Measurements from ENCODE around the gene GSTT4. TPM values are rescaled to one million over a fixed set of nuclear protein-coding genes. Genes with fewer than 3 reads are reported as not detected.

GSTT4 gene
- total RNA-seq, 5 donors from 2014 or later (not counting 1 experiment from before 2014, with no cell fraction given): not detected

- H3K27ac ChIP-seq (ENCODE audit: low read length): no peak overlapping the region
- DNase-seq (no peak), ATAC-seq (replicated peaks in 1 of 4) (peak in 3 of 4 experiments; percentile 19 to 43 (median 34))
- Mint-ChIP-seq H3K27me3 (no peaks in the 10 kb centered on the region), H3K36me3 (peaks cover 29% of the 10 kb centered on the region), H3K9me3 (peaks cover 0 to 7% (median 0%) of the 10 kb centered on the region in 3 donors), H3K4me1 (peaks cover 43 to 56% (median 47%) of the 10 kb centered on the region in 3 donors), H3K27ac (peak overlapping the region; percentile 70 to 76), H3K4me3 (no peak overlapping the region)
- ChIA-PET CTCF (no interaction called here), POLR2A (no interaction called here)
- H3K27me3 ChIP-seq (replicated peaks in 1 of 2; ENCODE audit: control insufficient read depth in 2 of 2, extremely low read depth in 1 of 2, insufficient read depth in 2 of 2, low read length in 1 of 2): no peaks in the 10 kb centered on the region
- peaks cover 0 to 3% of the 10 kb centered on the region in 2 donors for H3K36me3 ChIP-seq (ENCODE audit: control insufficient read depth in 2 of 2, extremely low read depth in 1 of 2, insufficient read depth in 1 of 2, low read length in 1 of 2)
- H3K9me3 ChIP-seq: no peaks in the 10 kb centered on the region
- H3K4me1 ChIP-seq (ENCODE audit: control insufficient read depth in 1 of 2, extremely low read depth in 1 of 2, insufficient read depth in 2 of 2, low read length in 2 of 2): no peaks in the 10 kb centered on the region
- no peak overlapping the region for H3K4me3 ChIP-seq (ENCODE audit: control insufficient read depth in 1 of 2, extremely low read depth in 1 of 2, low read length in 1 of 2)
Measured at GRCh38 chr22:24023204-24023789, 18.0 kb upstream of the GSTT4 start.

GRCh38 chr22:24021304-24021703 is 16.1 kb upstream of the GSTT4 start:
- Mint-ChIP-seq H3K27me3 (no peaks in the 10 kb centered on the region), H3K4me1 (peaks cover 41 to 52% (median 46%) of the 10 kb centered on the region in 3 donors), H3K9me3 (peaks cover 0 to 7% (median 0%) of the 10 kb centered on the region in 3 donors), H3K4me3 (no peak overlapping the region), H3K27ac (no peak overlapping the region), H3K36me3 (peaks cover 34% of the 10 kb centered on the region)
- ATAC-seq (replicated peaks in 1 of 4) (no peak), DNase-seq (no peak)
- Histone ChIP-seq H3K4me3 (ENCODE audit: control insufficient read depth in 1 of 2, extremely low read depth in 1 of 2, low read length in 1 of 2) (no peak overlapping the region), H3K27ac (ENCODE audit: low read length) (no peak overlapping the region), H3K9me3 (no peaks in the 10 kb centered on the region), H3K36me3 (ENCODE audit: control insufficient read depth in 2 of 2, extremely low read depth in 1 of 2, insufficient read depth in 1 of 2, low read length in 1 of 2) (peaks cover 0 to 3% of the 10 kb centered on the region in 2 donors), H3K4me1 (ENCODE audit: control insufficient read depth in 1 of 2, extremely low read depth in 1 of 2, insufficient read depth in 2 of 2, low read length in 2 of 2) (no peaks in the 10 kb centered on the region), H3K27me3 (replicated peaks in 1 of 2; ENCODE audit: control insufficient read depth in 2 of 2, extremely low read depth in 1 of 2, insufficient read depth in 2 of 2, low read length in 1 of 2) (no peaks in the 10 kb centered on the region)
- 100% methylated on average over 1 of the region's 3 CpGs for WGBS (ENCODE audit: insufficient coverage)
- POLR2A ChIA-PET: no interaction called here
- CTCF ChIA-PET: no interaction called here

GRCh38 chr22:24016156-24016555 is 10.9 kb upstream of the GSTT4 start:
- H3K9me3 Mint-ChIP-seq: no peaks in the 10 kb centered on the region
- Histone ChIP-seq H3K27me3 (replicated peaks in 1 of 2; ENCODE audit: control insufficient read depth in 2 of 2, extremely low read depth in 1 of 2, insufficient read depth in 2 of 2, low read length in 1 of 2) (peaks cover 0 to 2% of the 10 kb centered on the region in 2 experiments), H3K36me3 (ENCODE audit: control insufficient read depth in 2 of 2, extremely low read depth in 1 of 2, insufficient read depth in 1 of 2, low read length in 1 of 2) (no peaks in the 10 kb centered on the region), H3K27ac (ENCODE audit: low read length) (no peak overlapping the region), H3K9me3 (no peaks in the 10 kb centered on the region), H3K4me1 (ENCODE audit: control insufficient read depth in 1 of 2, extremely low read depth in 1 of 2, insufficient read depth in 2 of 2, low read length in 2 of 2) (peaks cover 3 to 10% of the 10 kb centered on the region in 2 experiments), H3K4me3 (ENCODE audit: control insufficient read depth in 1 of 2, extremely low read depth in 1 of 2, low read length in 1 of 2) (no peak overlapping the region)
- no peak overlapping the region for H3K27ac Mint-ChIP-seq
- H3K27me3 Mint-ChIP-seq: no peaks in the 10 kb centered on the region
- ATAC-seq (replicated peaks in 1 of 4) (no peak), DNase-seq (no peak)
- POLR2A ChIA-PET: interaction anchor here in 1 of 2 donors (0.6 kb wide), 1 partner anchor 832 kb away, joined by 4 read pairs; no protein-coding TSS in a partner anchor
- CTCF ChIA-PET: interaction anchor here in 1 of 2 donors (0.7 kb wide), 2 partner anchors 328 to 1353 kb away, joined by 3 to 4 read pairs; no protein-coding TSS in a partner anchor
- no peak overlapping the region for H3K4me3 Mint-ChIP-seq
- H3K36me3 Mint-ChIP-seq: peaks cover 21% of the 10 kb centered on the region
- peaks cover 35 to 56% (median 35%) of the 10 kb centered on the region in 3 donors for H3K4me1 Mint-ChIP-seq
- WGBS (ENCODE audit: insufficient coverage): no CpG with 5 or more reads among the region's 1 CpG

GRCh38 chr22:24011735-24012068 is 6.4 kb upstream of the GSTT4 start:
- ATAC-seq (replicated peaks in 1 of 4): no peak
- Histone ChIP-seq H3K4me1 (ENCODE audit: control insufficient read depth in 1 of 2, extremely low read depth in 1 of 2, insufficient read depth in 2 of 2, low read length in 2 of 2) (peaks cover 3 to 17% of the 10 kb centered on the region in 2 experiments), H3K27ac (ENCODE audit: low read length) (peak overlapping the region; percentile 85), H3K27me3 (replicated peaks in 1 of 2; ENCODE audit: control insufficient read depth in 2 of 2, extremely low read depth in 1 of 2, insufficient read depth in 2 of 2, low read length in 1 of 2) (peaks cover 0 to 4% of the 10 kb centered on the region in 2 experiments), H3K4me3 (ENCODE audit: control insufficient read depth in 1 of 2, extremely low read depth in 1 of 2, low read length in 1 of 2) (peak overlapping the region; percentile 78 to 99), H3K9me3 (no peaks in the 10 kb centered on the region), H3K36me3 (ENCODE audit: control insufficient read depth in 2 of 2, extremely low read depth in 1 of 2, insufficient read depth in 1 of 2, low read length in 1 of 2) (no peaks in the 10 kb centered on the region)
- ChIA-PET POLR2A (no interaction called here), CTCF (interaction anchor here in 1 of 2 donors (1.4 to 2.1 kb wide), 2 partner anchors 23 to 26 kb away, joined by 4 to 6 read pairs; no protein-coding TSS in a partner anchor)
- Mint-ChIP-seq H3K4me3 (peak overlapping the region; percentile 94 to 96 (median 94)), H3K9me3 (no peaks in the 10 kb centered on the region), H3K36me3 (peaks cover 7% of the 10 kb centered on the region), H3K27ac (peak overlapping the region; percentile 92 to 94), H3K27me3 (no peaks in the 10 kb centered on the region), H3K4me1 (peaks cover 30 to 52% (median 32%) of the 10 kb centered on the region in 3 donors)
- DNase-seq: no peak
- WGBS (ENCODE audit: insufficient coverage): 0% methylated on average over 9 of the region's 10 CpGs

GRCh38 chr22:24010018-24010391 is 4.8 kb upstream of the GSTT4 start:
- Histone ChIP-seq H3K4me1 (ENCODE audit: control insufficient read depth in 1 of 2, extremely low read depth in 1 of 2, insufficient read depth in 2 of 2, low read length in 2 of 2) (peaks cover 3 to 17% of the 10 kb centered on the region in 2 experiments), H3K36me3 (ENCODE audit: control insufficient read depth in 2 of 2, extremely low read depth in 1 of 2, insufficient read depth in 1 of 2, low read length in 1 of 2) (no peaks in the 10 kb centered on the region), H3K9me3 (no peaks in the 10 kb centered on the region), H3K27ac (ENCODE audit: low read length) (no peak overlapping the region), H3K4me3 (ENCODE audit: control insufficient read depth in 1 of 2, extremely low read depth in 1 of 2, low read length in 1 of 2) (no peak overlapping the region), H3K27me3 (replicated peaks in 1 of 2; ENCODE audit: control insufficient read depth in 2 of 2, extremely low read depth in 1 of 2, insufficient read depth in 2 of 2, low read length in 1 of 2) (peaks cover 0 to 19% of the 10 kb centered on the region in 2 experiments)
- DNase-seq: no peak
- ChIA-PET CTCF (interaction anchor here (1.5 to 2.1 kb wide), 3 partner anchors 28 to 147 kb away, joined by 3 to 6 read pairs (median 4); no protein-coding TSS in a partner anchor), POLR2A (interaction anchor here in 1 of 2 donors (0.6 kb wide), 1 partner anchor 38 kb away, joined by 3 read pairs; no protein-coding TSS in a partner anchor)
- Mint-ChIP-seq H3K4me3 (peak overlapping the region in 2 of 3 donors; percentile 59 to 66), H3K9me3 (no peaks in the 10 kb centered on the region), H3K36me3 (no peaks in the 10 kb centered on the region), H3K4me1 (peaks cover 29 to 44% (median 32%) of the 10 kb centered on the region in 3 donors), H3K27me3 (no peaks in the 10 kb centered on the region), H3K27ac (peak overlapping the region; percentile 70 to 88)
- WGBS (ENCODE audit: insufficient coverage): 100% methylated on average over 1 of the region's 2 CpGs
- ATAC-seq (replicated peaks in 1 of 4): no peak

- peak overlapping the region in 1 of 3 donors; percentile 59 for H3K4me3 Mint-ChIP-seq
- 95% methylated on average over 7 of the region's 7 CpGs for WGBS (ENCODE audit: insufficient coverage)
Measured at GRCh38 chr22:24009227-24010017, 4.2 kb upstream of the GSTT4 start.

More at GRCh38 chr22:24009227-24010017, 4.2 kb upstream of the GSTT4 start:
- POLR2A ChIA-PET: interaction anchor here (0.6 kb wide), 3 partner anchors 38 to 351 kb away, joined by 3 to 7 read pairs (median 5); no protein-coding TSS in a partner anchor
- Histone ChIP-seq H3K27me3 (replicated peaks in 1 of 2; ENCODE audit: control insufficient read depth in 2 of 2, extremely low read depth in 1 of 2, insufficient read depth in 2 of 2, low read length in 1 of 2) (peaks cover 0 to 25% of the 10 kb centered on the region in 2 experiments), H3K4me1 (ENCODE audit: control insufficient read depth in 1 of 2, extremely low read depth in 1 of 2, insufficient read depth in 2 of 2, low read length in 2 of 2) (peaks cover 3 to 17% of the 10 kb centered on the region in 2 experiments), H3K9me3 (no peaks in the 10 kb centered on the region), H3K4me3 (ENCODE audit: control insufficient read depth in 1 of 2, extremely low read depth in 1 of 2, low read length in 1 of 2) (no peak overlapping the region), H3K27ac (ENCODE audit: low read length) (no peak overlapping the region), H3K36me3 (ENCODE audit: control insufficient read depth in 2 of 2, extremely low read depth in 1 of 2, insufficient read depth in 1 of 2, low read length in 1 of 2) (no peaks in the 10 kb centered on the region)
- Mint-ChIP-seq H3K36me3 (no peaks in the 10 kb centered on the region), H3K27ac (peak overlapping the region in 1 of 2 donors; percentile 62), H3K4me1 (peaks cover 25 to 39% (median 28%) of the 10 kb centered on the region in 3 donors), H3K9me3 (no peaks in the 10 kb centered on the region), H3K27me3 (no peaks in the 10 kb centered on the region)
- CTCF ChIA-PET: interaction anchor here in 1 of 2 donors (1.7 kb wide), 1 partner anchor 148 kb away, joined by 4 read pairs; no protein-coding TSS in a partner anchor
- ATAC-seq (replicated peaks in 1 of 4) (no peak), DNase-seq (no peak)
